Neural progenitor cell (in vitro differentiated cells): ENCODE data around the gene NTM. TPM values are rescaled to one million over a fixed set of nuclear protein-coding genes. Genes with fewer than 3 reads are reported as not detected.
"Not testable (repeated sequence)": the region's sequence is repeated elsewhere in the genome, so short reads cannot be mapped to it uniquely, and the experiment has no call there.

Experiments used
- DNase-seq: peaks from one replicate; pipeline ENCODE4 v3.0.0-alpha.2; 2016; ENCODE audit warnings: low spot score
- H2AFZ ChIP-seq: fragments of 200-600 bp; sonication (generic); replicated peaks from 2 replicates; pipeline ENCODE4 v1.6.1; 2016; ENCODE audit warnings: antibody characterized with exemption
- H3F3A ChIP-seq: fragments of 200-600 bp; sonication (generic); 2 replicates; pipeline ENCODE4 v1.6.1; 2016; ENCODE audit warnings: antibody characterized with exemption, low read depth
- H3K27ac ChIP-seq: fragments of 200-600 bp; sonication (generic); 2 replicates; pipeline ENCODE4 v1.5.1; 2016; ENCODE audit warnings: mild to moderate bottlenecking
- H3K27me3 ChIP-seq: fragments of 200-600 bp; sonication (generic); 2 replicates; pipeline ENCODE4 v1.6.1; 2016; ENCODE audit warnings: mild to moderate bottlenecking, moderate library complexity
- H3K36me3 ChIP-seq: fragments of 200-600 bp; sonication (generic); 2 replicates; pipeline ENCODE4 v1.5.1; 2016
- H3K4me1 ChIP-seq: fragments of 200-600 bp; sonication (generic); 2 replicates; pipeline ENCODE4 v1.6.1; 2016; ENCODE audit warnings: mixed run types
- H3K4me2 ChIP-seq: fragments of 200-600 bp; sonication (generic); 2 replicates; pipeline ENCODE4 v1.6.1; 2016
- H3K4me3 ChIP-seq: fragments of 200-600 bp; sonication (generic); 2 replicates; pipeline ENCODE4 v1.5.1; 2016
- H3K79me2 ChIP-seq: fragments of 200-600 bp; sonication (generic); 2 replicates; pipeline ENCODE4 v1.6.1; 2016; ENCODE audit warnings: low read depth
- H3K9ac ChIP-seq: fragments of 200-600 bp; sonication (generic); 2 replicates; pipeline ENCODE4 v1.6.1; 2016
- H3K9me3 ChIP-seq: fragments of 200-600 bp; sonication (generic); 2 replicates; pipeline ENCODE4 v1.5.1; 2016; ENCODE audit warnings: low read depth
- H4K20me1 ChIP-seq: fragments of 200-600 bp; sonication (generic); 2 replicates; pipeline ENCODE4 v1.6.1; 2016; ENCODE audit warnings: low read depth
- H3K27ac Mint-ChIP-seq: 3 replicates; pipeline ENCODE4 v1.8.0; 2021; ENCODE audit warnings: mixed read lengths
- H3K27me3 Mint-ChIP-seq: 2 replicates; pipeline ENCODE4 v1.8.0; 2022; ENCODE audit warnings: low read depth, mild to moderate bottlenecking, inconsistent platforms, moderate library complexity, mixed read lengths; ENCODE audit not compliant: insufficient read depth
- H3K36me3 Mint-ChIP-seq: 3 replicates; pipeline ENCODE4 v1.8.0; 2021; ENCODE audit warnings: mixed read lengths
- H3K4me1 Mint-ChIP-seq: 3 replicates; pipeline ENCODE4 v1.8.0; 2021; ENCODE audit warnings: mixed read lengths
- H3K4me3 Mint-ChIP-seq: 3 replicates; pipeline ENCODE4 v1.8.0; 2021; ENCODE audit warnings: mild to moderate bottlenecking, moderate library complexity, mixed read lengths
- H3K9me3 Mint-ChIP-seq: 3 replicates; pipeline ENCODE4 v1.8.0; 2020; ENCODE audit warnings: mixed read lengths
- EZH2 ChIP-seq: fragments of 200-600 bp; sonication (generic); IDR thresholded peaks from 2 replicates; pipeline ENCODE4 v1.6.1; 2017; ENCODE audit warnings: antibody characterized with exemption, mild to moderate bottlenecking, moderate library complexity
- EZH2phosphoT487 ChIP-seq: fragments of 200-600 bp; sonication (generic); IDR thresholded peaks from 2 replicates; pipeline ENCODE4 v1.6.1; 2017; ENCODE audit warnings: antibody characterized with exemption
- total RNA-seq: library from RNA; depleted of rRNA; stranded (reverse); fragments of >200 nt; gene quantifications from 2 replicates; pipeline ENCODE4 v1.2.3, GENCODE V29; 2015; ENCODE audit warnings: low replicate concordance
- TF ChIP-seq, protein P1 (sequence below): fragments of 200-600 bp; sonication (generic); IDR thresholded peaks from 2 replicates; pipeline ENCODE4 v1.5.1; 2017; ENCODE audit warnings: antibody characterized with exemption, mild to moderate bottlenecking

The NTM gene
- total RNA-seq, 1 donor from 2014 or later = 4.3 TPM

DNA sequence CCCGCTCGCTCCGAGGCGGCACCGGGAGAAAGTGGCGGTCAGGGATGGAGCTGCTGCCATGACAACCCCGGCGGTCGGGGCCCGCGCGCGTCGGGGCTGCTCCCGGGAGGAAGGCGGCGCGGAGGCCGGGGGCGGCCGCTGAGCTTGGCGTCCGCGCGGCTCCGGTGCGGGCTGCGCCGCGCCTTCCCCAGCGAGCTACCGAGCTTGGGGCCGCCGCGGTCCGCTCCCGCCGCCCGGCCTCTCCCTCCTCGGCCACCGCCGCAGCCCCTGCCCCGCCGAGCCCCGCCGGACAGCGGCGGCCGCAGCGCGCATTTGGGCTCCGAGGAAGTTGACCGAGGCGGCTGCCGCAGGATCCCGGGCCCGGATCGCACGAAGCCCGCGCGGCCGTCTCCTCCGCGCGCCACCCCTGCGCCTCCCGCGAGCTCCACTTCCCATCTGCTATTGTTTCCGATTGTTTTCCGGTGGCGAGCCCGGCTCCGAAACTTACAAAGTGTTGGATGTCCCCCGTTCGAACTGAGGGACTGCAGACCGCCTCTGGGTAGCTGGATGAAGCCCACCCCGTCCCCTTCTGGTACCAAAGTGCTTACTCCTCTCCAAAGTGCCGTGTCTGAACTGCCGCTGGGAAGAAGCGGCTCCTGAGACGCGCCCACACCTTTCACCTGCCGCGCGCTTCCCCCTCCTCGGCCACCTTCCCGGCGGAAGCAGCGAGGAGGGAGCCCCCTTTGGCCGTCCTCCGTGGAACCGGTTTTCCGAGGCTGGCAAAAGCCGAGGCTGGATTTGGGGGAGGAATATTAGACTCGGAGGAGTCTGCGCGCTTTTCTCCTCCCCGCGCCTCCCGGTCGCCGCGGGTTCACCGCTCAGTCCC is 540.3 kb downstream of the NTM start:
- Histone ChIP-seq H3K79me2 (no peaks in the 10 kb centered on the region), H3K4me2 (peak overlapping the region; percentile 84), H3K4me3 (peak overlapping the region; percentile 67), H3F3A (peaks cover 17% of the 10 kb centered on the region), H3K27ac (no peak overlapping the region), H2AFZ (peak overlapping the region; percentile 98), H4K20me1 (no peaks in the 10 kb centered on the region), H3K27me3 (peaks cover 12% of the 10 kb centered on the region), H3K9me3 (no peaks in the 10 kb centered on the region), H3K4me1 (peaks cover 21% of the 10 kb centered on the region), H3K9ac (no peak overlapping the region), H3K36me3 (no peaks in the 10 kb centered on the region)
- DNase-seq = peak; percentile 73
- H3K27me3 Mint-ChIP-seq = peaks cover 4% of the 10 kb centered on the region
- H3K4me1 Mint-ChIP-seq = peaks cover 33% of the 10 kb centered on the region
- H3K9me3 Mint-ChIP-seq = peaks cover 2% of the 10 kb centered on the region
- TF ChIP-seq, protein P1, sequence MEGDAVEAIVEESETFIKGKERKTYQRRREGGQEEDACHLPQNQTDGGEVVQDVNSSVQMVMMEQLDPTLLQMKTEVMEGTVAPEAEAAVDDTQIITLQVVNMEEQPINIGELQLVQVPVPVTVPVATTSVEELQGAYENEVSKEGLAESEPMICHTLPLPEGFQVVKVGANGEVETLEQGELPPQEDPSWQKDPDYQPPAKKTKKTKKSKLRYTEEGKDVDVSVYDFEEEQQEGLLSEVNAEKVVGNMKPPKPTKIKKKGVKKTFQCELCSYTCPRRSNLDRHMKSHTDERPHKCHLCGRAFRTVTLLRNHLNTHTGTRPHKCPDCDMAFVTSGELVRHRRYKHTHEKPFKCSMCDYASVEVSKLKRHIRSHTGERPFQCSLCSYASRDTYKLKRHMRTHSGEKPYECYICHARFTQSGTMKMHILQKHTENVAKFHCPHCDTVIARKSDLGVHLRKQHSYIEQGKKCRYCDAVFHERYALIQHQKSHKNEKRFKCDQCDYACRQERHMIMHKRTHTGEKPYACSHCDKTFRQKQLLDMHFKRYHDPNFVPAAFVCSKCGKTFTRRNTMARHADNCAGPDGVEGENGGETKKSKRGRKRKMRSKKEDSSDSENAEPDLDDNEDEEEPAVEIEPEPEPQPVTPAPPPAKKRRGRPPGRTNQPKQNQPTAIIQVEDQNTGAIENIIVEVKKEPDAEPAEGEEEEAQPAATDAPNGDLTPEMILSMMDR = no peak
- no peak for TF ChIP-seq EZH2phosphoT487
- TF ChIP-seq EZH2 = peak; percentile 60
- H3K4me3 Mint-ChIP-seq = peak overlapping the region; percentile 94
- no peaks in the 10 kb centered on the region for H3K36me3 Mint-ChIP-seq
- H3K27ac Mint-ChIP-seq = peak overlapping the region; percentile 78

DNA sequence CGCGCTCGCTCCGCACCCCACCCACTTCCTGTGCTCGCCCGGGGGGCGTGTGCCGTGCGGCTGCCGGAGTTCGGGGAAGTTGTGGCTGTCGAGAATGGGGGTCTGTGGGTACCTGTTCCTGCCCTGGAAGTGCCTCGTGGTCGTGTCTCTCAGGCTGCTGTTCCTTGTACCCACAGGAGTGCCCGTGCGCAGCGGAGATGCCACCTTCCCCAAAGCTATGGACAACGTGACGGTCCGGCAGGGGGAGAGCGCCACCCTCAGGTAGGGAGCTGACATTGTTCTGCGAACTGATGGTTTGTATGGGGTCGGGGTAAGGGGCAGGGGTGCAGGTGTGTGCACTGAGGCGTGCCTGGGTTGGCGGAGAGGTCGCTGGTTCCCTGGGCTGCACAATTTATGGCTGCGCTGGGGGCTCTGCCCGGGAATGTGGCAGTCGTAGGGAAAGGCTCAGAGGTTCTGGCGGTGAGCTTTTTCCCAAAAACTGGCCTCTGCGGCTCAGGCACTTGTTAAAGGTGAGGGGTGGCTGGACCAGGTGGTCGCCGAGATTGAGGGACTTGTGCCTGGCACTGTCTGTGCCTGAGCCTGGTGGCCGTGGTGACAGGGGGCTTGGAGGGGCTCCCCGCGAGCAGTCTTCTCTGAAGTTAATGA is 541.1 kb downstream of the NTM start:
- H3K27me3 Mint-ChIP-seq, H3K9ac ChIP-seq: not testable (repeated sequence)
- TF ChIP-seq EZH2 = peak; percentile 50
- TF ChIP-seq, protein P1 = peak; percentile 75

DNA sequence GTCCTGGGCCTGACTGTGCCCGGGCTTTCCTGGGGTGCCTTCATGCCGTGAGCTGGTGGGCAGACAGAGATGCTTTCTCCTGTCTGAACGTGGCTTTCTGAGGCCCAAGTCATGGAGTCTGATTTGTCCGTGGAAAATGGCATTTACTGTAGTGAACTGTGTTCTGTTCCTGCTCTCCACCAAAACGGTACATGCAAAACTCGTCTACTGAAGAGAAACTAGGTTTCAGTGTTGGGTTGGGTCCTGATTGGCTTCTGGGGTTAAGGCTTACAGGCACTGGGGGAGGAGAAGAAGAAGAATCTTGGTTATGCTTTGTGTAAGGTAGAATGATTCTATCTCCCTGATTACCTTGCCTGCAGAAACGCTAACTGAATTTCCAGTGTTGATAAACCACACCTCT is 541.7 kb downstream of the NTM start:
- H3K9ac ChIP-seq = no peak overlapping the region
- H3K4me1 ChIP-seq = peaks cover 21% of the 10 kb centered on the region
- Mint-ChIP-seq H3K4me3 (peak overlapping the region; percentile 94), H3K4me1 (peaks cover 29% of the 10 kb centered on the region), H3K27ac (no peak overlapping the region), H3K9me3 (peaks cover 2% of the 10 kb centered on the region), H3K27me3 (peaks cover 4% of the 10 kb centered on the region), H3K36me3 (no peaks in the 10 kb centered on the region)
- H3K4me2 ChIP-seq = peak overlapping the region; percentile 84
- H3F3A ChIP-seq = peaks cover 17% of the 10 kb centered on the region
- peaks cover 12% of the 10 kb centered on the region for H3K27me3 ChIP-seq
- TF ChIP-seq, protein P1 = no peak
- TF ChIP-seq EZH2 = no peak
- no peak for TF ChIP-seq EZH2phosphoT487
- no peaks in the 10 kb centered on the region for H4K20me1 ChIP-seq
- no peak for DNase-seq
- no peak overlapping the region for H3K27ac ChIP-seq
- H3K79me2 ChIP-seq = no peaks in the 10 kb centered on the region
- H3K4me3 ChIP-seq = peak overlapping the region; percentile 67
- no peak overlapping the region for H2AFZ ChIP-seq
- H3K36me3 ChIP-seq = no peaks in the 10 kb centered on the region
- no peaks in the 10 kb centered on the region for H3K9me3 ChIP-seq

More for the DNA sequence above, 541.1 kb downstream of the NTM start:
- H3K27ac ChIP-seq, H3K9me3 ChIP-seq, H3K27ac Mint-ChIP-seq, H3K79me2 ChIP-seq, H3K36me3 Mint-ChIP-seq, H3K36me3 ChIP-seq, H3K9me3 Mint-ChIP-seq, H4K20me1 ChIP-seq: not testable (repeated sequence)
- peak overlapping the region; percentile 98 for H2AFZ ChIP-seq
- peaks cover 31% of the 10 kb centered on the region for H3K4me1 Mint-ChIP-seq
- H3F3A ChIP-seq = peaks cover 17% of the 10 kb centered on the region
- peak overlapping the region; percentile 94 for H3K4me3 Mint-ChIP-seq
- peak; percentile 79 for DNase-seq
- peaks cover 21% of the 10 kb centered on the region for H3K4me1 ChIP-seq
- H3K4me3 ChIP-seq = peak overlapping the region; percentile 67
- peaks cover 12% of the 10 kb centered on the region for H3K27me3 ChIP-seq
- H3K4me2 ChIP-seq = peak overlapping the region; percentile 84
